Right lobe of liver (tissue), 4 donors: ENCODE results near the gene SPRR4.

Experiments used
- CTCF ChIP-seq, 4 donors: fragments of 200-600 bp in 3 of 4; fragments of 450-650 bp in 1 of 4; IDR thresholded peaks; one replicate each; pipeline versions ENCODE4 v1.5.1 to v1.8.0; 2016 to 2022; ENCODE audit warnings: antibody characterized with exemption in 4 of 4, mild to moderate bottlenecking in 2 of 4
- POLR2A ChIP-seq: fragments of 450-650 bp; IDR thresholded peaks from one replicate; pipeline ENCODE4 v1.6.1; 2017; ENCODE audit warnings: antibody characterized with exemption, mild to moderate bottlenecking
- donor health status: DM: no; HTN: no; CAD: no.
- donor health status: DM: no; HTN: no; CAD: no.
- donor health status: DM: no; HTN: yes; CAD: no.

GRCh38 chr1:152983234-152983633 lies 12.8 kb downstream of the SPRR4 start:
- no peak for TF ChIP-seq CTCF (IDR thresholded peaks at IDR 0.05)
- TF ChIP-seq POLR2A = no peak
